GM19395 (cell line): ENCODE measurements around the gene TES.
A peak's percentile ranks its signal among the peaks of the same experiment; 100 is the strongest.

Experiments
- ATAC-seq: cut with Tn5 transposase; IDR thresholded peaks from one replicate; pipeline ENCODE4 v1.9.1; 2021; ENCODE audit warnings: mild to moderate bottlenecking, moderate library complexity; ENCODE audit not compliant: unreplicated experiment

TES gene

DNA sequence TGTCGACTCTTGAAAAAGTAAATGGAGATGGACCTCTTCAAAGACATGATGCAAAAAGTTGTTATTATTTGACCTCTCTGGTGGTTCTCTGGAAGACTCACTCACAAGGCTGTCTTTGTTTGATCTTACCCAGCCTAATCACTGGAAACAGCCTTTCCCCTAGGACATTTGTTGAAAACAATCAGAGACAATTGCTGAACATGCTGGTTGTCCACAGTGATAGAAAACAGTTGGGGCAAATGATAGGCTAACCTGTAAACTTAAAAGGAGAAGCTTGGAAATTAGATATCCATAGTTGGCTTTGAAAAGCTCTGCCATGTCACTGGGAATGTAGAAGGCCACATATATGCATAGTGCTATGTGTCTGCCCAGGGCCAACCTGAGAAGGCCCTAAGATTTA lies 22.9 kb upstream of the TES start:
- no peak for ATAC-seq

DNA sequence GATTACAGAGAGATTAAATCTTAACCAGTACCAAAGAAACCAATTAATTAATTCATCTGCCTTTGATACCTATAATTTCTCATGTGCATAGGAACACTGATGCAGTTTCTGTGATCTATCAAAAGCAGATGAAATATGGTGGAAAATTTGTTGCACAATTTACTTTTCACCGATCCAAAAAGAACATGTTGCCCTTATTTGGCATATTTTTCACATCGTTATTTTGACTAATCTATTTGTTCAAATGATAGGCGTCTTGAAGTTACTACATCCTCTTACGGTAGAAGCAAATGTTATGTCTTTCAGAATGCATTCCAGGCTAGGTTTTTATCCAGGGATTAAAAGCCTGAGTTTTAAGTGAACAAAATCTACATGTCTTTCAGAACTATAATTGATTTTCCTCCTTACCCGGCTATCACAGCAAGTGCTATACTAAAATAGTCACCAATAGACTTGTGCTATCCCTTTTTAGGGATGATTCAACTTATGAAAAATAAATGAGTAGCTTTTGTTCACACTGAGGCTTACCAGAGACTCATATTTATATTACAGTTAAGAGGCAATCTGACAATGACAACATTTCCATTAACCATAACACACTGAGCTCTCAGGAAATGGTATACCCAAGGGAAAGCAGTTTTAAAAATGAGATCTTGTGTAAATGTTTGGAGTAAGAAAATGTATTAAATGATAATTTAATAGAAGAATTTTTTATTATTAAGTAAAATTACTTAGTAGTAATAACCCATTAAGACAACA lies 16.8 kb upstream of the TES start:
- no peak for ATAC-seq

DNA sequence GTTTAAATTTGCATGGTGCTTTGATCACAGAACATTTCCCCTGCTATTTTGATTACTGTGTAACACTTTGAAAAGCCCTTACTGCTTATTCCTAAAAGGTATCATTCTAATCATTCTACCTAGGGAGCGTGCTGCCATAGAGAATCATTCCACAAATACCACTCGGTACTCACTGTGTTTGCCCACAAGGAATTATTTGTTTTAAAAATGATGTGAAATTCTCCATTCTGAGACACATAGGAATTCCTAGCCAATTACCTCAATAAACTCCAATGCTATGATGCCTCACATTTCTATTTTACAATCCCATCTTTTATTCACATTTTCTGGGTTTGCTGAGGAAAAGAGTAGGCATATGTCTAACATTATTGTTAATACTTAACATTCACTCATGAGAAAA lies 16.2 kb upstream of the TES start:
- no peak for ATAC-seq

DNA sequence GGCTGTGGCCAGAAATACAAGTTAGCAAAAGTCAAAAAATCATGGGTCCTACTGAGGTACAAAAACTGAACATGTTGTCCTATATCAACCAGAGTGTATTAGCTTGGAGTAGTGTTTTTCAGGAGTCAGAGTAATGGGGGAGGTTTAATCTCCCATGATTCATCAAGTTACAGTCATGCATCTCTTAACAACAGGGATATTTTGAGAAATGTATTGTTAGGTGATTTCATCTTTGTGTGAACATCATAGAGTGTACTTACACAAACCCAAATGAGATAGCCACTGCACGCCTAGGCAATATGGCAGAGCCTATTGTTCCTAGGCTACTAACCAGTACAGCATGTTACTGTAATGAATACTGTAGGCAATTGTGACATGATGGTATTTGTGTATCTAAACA lies 14.9 kb upstream of the TES start:
- no peak for ATAC-seq

DNA sequence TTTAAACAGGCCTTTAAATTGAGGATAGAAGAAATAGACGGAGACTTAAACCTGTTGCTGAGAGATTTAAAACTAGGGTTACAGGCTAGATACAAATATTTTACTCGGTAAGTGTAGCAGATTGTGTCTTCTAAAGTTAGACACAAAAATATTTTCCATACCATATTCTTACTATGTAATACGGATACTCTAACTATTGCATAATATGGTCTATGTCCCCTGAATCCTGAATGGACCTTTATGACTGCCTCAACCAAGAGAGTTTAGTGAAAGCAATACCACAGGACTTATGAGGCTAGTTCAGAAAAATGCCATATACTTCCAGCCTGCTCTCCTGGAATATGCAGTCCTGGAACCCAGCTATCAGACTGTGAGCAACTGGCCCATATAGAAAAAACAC lies 13.4 kb upstream of the TES start:
- no peak for ATAC-seq

DNA sequence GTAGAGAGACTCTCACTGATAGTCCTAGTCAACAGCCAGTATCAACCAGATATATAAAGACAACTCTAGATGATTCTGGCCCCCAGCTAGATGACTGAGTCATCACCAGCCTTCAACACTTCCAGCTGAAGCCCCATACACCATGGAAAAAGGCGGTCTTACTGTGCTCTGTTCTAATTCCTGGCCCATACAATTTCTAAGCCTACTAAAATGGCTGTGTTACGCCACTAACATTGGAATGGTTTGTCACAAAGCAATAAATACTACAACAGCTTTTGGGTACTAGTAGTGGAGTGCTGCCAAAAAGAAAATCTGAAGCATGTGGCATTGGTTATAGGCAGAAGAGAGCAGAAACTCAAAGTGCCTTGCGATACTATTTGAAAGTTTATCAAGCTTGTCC lies 13.0 kb upstream of the TES start:
- no peak for ATAC-seq

DNA sequence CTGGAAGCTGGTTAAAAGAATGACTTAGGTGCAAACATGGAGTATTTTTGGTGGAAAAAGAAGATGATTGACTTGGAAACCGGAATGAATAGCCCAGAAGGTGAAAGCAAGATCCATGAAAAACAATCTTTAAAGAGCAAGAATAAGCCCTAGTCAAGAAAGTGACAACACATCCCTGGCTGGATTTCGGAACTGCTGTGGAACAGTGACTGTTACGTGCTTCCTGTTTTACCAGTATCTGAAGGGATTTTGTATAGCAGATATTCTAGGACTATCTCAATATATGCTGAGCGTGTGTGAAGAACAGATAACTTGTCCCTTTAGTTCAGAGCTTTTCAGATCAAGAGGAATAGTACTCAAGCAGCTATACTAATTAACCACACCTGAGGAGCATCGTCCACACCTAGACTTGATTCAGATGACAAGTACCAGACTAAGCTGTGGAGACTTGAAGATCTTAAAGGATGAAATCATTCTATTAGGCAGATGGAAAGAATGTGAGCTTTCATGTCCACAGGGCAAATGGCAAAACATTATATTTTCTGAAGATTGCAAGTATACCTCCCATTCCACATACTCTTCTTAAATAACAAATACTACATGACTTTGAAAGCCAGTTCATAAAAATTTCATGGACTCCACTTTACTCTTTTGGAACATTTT lies 11.5 kb upstream of the TES start:
- ATAC-seq = no peak

DNA sequence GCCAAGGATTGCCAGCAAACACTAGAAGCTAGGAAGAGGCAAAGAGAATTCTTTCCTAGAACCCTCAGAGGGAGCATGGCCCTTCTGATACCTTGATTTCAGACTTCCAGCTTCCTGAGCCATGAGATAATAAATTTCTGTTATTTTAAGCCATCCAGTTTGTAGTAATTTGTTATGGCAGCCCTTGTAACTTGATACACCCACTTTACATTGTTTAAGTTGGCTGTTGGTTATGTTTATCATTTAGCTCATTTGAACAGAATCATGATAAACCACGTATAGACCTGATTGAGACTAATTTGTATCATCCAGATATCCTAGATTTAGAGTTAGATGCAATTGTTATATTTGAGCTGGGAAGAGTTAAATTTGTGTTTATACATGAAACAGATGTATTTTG lies 9.4 kb upstream of the TES start:
- no peak for ATAC-seq

DNA sequence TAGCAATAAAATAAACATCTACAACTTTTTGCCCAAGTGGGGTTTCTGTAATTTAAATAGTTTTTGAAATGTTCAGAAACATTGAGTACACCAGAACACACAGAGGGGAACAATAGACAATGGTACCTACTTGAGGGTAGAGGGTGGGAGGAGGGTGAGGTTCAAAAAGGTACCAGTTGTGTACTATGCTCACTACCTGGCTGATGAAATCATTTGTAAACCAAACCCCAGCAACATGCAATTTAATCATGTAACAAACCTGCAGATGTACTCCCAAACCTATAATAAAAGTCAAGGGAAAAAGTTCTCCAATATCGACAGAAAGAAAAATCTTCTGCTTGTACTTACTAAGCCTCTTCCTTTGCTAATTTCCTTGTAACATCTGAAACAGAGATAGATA lies 4.2 kb upstream of the TES start:
- ATAC-seq = no peak

DNA sequence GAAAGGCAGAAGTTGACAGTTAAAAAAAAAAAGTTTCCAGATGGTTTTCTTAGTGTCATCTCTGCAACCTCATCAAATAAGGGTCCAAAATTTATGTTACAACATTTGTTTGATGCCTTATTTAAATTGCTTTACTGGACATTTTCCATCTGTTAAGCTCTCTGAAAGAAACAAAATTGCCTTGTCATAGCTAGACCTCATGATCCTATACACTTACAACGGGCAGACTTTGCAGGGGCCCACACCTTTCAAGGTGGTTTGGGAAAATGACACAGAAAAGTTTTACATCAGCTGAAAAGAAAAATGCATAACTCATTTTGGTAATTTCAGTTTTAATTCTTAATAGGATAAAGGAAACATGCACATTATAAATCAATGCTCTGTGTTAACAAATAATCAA lies 1.4 kb upstream of the TES start:
- ATAC-seq = no peak

DNA sequence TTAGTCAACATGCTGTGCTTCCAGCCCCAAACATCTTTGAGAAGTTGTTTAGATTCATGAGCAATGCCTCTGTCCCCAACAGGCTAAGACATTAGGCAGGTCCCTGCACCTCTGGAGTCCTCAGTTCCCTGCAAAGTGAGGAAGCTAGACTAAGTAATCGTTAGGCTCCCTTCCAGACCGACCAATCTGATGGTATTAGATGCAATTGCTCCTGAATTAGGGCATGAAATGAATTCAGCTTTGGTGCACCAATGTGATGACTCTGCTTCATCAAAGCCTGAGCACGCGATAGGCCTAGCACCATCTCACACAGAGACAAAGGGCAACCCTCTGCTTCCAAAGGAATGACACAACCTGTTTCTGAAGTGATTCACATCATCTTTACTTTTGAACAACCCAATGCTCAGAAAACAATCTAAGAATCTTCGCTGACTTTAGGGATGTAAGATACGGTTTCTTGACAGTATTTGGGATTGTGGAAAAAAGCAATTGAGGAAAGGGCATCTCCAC lies 723 bp upstream of the TES start:
- ATAC-seq = no peak

DNA sequence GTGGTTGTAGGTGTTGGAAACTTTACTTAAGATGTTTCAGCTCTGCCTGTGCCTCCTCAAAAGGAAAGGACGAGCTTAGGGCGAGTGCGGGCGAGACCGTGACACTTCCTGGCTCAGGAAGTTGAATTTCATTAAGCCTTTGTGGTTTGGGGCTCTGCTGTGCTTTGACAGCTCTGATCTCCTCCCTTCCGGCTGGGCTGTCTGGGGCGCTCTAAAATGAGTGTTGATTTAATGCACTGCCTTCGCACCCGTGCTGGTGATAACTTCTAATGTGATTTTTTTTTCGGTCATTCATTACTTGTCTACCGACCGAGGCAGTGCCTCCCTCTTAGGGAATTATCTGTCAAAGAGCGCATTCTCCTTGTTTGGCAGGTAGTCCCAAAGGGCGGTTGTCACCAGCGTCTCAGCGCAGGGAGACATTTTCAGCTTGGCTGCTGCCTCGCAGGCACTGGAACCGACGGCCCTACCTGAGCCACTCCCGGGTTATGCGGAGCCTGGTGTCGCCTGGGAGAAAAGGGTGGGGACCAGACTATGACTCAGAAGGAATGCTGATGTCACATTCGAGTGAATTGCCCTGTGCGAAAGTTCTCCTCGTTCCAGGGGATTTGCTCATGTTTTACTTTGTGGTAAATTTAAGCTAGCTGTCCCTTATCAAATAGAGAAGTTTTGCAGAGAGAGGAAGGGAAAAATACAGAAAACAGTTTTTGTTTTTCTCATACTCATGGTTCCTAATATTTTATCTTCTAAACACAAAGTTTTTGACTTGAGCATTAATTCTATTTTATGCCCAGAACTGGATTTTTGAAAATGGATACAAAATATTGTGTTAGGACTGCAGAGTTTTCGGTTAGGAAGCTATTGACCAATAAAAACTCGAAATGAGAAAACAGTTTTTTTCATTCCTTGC lies 920 bp downstream of the TES start:
- peak; percentile 87 for ATAC-seq

DNA sequence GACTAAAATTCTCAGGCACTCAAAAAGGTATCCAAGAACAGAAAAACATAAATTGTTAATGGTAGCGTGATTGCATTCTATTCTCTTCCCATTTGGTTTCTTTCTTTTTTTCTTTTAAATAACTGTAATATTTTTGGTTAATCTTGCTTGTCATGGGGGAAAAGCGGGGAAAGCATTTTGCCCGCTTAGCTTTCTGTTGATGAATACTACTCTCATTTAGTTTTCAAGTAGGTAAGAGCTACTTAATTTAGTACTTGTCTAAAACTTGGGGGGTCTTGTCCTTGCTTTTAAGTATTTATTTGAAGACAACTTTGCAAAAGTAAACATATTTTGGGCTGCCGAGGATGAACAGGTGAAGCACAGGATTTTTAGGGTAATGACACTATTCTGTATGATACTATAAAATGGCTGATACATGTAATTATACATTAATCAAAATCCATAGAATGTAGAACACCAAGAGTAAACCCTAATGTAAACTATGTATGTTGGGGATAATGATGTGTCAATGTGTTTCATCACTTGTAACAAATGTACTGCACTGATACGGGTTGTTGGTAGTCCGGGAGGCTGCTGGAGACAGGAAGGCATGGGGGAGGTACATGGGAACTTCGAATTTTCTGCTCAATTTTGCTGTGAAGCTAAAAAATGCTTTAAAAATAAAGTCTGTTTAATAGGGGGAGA lies 1.7 kb downstream of the TES start:
- no peak for ATAC-seq

DNA sequence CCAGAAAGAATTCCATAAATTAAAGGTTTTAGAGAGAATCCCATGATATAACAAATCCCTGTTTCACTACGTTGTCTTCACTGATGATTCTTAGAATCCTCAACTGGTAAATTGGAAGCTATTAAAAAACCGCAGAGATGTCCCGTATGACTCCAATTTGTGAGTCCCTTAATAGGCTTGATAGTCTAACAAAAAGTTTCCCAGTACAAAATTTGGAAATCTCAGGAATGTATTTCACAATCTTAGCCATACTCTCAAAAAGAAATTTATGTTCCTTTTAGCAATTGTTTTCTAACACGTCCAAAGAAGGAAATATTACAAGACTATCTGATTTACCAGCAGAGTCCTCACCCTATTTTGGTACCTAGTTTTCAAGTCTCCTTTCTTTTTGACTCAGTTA lies 2.5 kb downstream of the TES start:
- ATAC-seq = no peak

DNA sequence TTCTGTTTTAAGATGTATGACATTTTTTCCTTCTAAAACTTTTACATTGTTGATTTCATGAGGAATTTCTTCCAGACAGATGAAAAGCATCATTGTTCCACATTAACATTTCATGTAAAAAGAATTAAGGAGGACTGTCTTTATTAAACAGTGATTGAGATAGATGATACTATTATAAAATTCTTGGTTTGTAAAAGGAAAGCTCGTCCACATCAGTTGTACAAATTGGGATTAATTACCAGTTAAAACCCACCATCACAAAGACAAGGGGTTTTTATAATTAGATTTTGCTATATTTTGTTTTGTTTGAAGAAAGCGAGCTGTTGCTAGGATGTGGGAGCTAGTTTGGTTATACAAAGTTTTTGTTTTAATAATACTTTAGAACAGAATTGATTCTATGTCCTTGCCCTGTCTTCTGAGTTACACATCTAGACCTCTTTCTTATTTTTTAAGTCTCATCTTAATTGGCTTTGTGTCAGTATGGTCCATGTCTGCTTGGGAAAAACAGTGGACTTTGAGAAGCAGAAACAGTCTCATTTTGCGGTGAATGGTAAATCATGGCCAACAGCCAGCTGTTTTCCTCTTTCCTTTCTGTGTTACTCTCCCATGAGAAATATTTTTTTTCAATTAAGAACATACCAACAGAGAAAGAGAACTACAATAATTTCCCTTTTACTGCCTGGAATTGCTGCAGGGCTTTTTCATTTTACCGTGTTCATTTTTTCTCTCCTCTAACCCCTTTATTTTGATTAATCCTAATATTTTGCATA lies 3.2 kb downstream of the TES start:
- ATAC-seq = no peak

DNA sequence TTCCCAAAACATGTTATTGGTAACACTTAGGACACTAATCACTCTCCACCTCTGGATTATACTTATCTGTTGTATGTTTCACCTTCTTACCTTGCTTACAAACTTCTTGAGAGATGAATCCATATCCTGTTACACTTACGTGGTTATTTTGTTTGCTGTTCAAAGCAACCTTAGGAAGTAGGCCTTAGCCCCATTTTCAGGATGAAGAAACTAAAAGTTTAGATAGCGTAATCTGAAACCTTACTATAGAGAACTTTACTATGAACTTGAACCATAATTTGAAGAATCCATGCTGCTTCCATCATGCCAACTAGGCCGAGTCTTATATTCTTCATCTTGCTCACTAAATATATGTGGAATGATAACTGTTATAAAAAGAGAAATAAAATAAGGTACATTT lies 4.6 kb downstream of the TES start:
- ATAC-seq = no peak

DNA sequence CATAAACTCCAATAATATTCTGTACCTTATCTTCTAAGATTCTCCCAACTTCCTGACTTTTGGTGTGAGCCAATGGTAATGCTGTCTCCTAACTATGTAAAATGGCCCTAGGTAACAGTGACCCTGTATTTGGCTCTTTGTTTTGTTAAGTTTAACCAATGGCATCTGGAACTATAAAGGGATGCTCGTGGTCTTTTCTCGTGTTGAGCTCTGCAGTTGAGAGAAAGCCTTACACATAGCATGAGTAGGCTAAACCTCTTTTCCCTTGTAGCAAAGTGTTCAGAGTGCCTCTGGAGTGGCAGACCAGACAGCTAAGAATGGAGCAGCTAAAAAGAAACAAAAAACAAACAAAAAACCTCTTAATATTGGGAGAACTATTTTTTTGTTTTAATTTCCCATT lies 5.2 kb downstream of the TES start:
- no peak for ATAC-seq

DNA sequence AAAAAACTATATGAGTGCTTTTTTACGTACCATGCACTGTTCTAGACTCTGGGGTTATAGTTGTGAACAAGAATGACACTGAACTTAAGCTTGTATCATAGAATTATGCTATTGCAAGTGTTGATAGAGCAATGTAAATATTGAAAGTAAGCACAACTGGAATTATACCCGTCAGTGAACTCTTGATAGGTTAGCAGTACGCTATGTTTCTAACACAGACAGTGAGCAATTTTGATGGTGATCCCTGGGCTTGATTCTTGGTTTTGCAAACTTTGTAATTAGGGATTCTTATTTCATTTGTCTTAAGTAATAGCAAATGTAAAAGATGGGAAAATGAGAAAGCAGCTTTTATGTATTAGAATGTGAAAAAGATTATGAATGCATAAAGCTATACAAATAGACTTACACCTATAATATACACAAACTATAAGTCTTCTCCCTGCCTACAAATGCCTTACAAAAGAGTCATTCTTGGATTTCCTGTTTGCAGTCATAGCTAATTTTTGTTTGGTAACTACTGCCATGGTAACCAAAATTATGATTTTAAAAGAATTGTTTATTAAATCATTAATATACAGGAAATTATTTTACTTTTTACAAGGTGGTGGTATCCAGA lies 6.7 kb downstream of the TES start:
- no peak for ATAC-seq

DNA sequence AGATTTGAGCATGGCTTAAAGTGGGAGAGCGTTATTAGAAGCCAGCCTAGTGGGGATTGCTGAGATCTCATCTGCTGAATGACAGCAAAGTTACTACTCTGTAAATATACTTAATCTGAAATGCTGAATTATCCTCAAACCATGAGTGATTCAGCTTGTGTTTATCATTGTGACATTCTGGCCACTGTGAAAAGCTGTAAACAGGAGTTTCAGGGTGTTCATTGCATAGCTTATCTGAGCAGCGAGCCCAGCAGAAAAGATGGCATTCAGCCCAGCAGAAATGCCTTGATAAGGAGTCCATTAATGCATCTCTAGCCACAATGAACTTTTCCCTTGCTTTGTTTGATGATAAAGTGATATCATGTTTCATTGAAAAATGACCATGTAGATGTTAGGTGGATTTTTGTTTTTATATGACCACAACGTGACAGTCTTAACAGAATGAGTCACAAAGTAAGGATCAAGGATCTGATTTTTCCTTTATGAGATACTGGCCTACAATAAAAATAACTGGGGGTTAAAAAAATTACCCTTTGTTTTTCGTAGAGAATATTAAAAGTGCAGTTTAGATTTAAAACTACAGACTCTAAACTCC lies 7.8 kb downstream of the TES start:
- ATAC-seq = no peak
